Endodermal cell (in vitro differentiated cells): ENCODE data around the gene PRDM16. TPM values are rescaled to one million over a fixed set of nuclear protein-coding genes. Genes with fewer than 3 reads are reported as not detected.

Experiments used
- DNase-seq: peaks from one replicate; pipeline ENCODE4 v3.0.0-alpha.2; 2017
- H3K27ac ChIP-seq: 2 replicates; pipeline ENCODE4 v1.5.1; 2013; ENCODE audit warnings: mild to moderate bottlenecking, low read depth, low read length, moderate library complexity
- H3K27me3 ChIP-seq: 2 replicates; pipeline ENCODE4 v1.6.1; 2013; ENCODE audit warnings: mild to moderate bottlenecking, low read length, moderate library complexity; ENCODE audit not compliant: insufficient read depth, control insufficient read depth, poor library complexity, severe bottlenecking
- H3K36me3 ChIP-seq: 2 replicates; pipeline ENCODE4 v1.7.0; 2013; ENCODE audit warnings: mild to moderate bottlenecking, low read length, moderate library complexity; ENCODE audit not compliant: control insufficient read depth, insufficient read depth
- H3K4me1 ChIP-seq: one replicate; pipeline ENCODE4 v1.7.0; 2013; ENCODE audit warnings: low read length; ENCODE audit not compliant: control insufficient read depth, insufficient read depth
- H3K4me3 ChIP-seq: 2 replicates; pipeline ENCODE4 v1.5.1; 2013; ENCODE audit warnings: mild to moderate bottlenecking, low read length, moderate library complexity
- H3K9ac ChIP-seq: 2 replicates; pipeline ENCODE4 v1.6.1; 2013; ENCODE audit warnings: mild to moderate bottlenecking, low read length, moderate library complexity; ENCODE audit not compliant: poor library complexity, severe bottlenecking; ENCODE audit errors: extremely low read depth
- H3K9me3 ChIP-seq: 2 replicates; pipeline ENCODE4 v1.6.1; 2013; ENCODE audit warnings: mild to moderate bottlenecking, low read length, moderate library complexity; ENCODE audit not compliant: control insufficient read depth
- H3K27ac Mint-ChIP-seq: 2 replicates; pipeline ENCODE4 v1.8.0; 2020; ENCODE audit warnings: mixed read lengths
- H3K27me3 Mint-ChIP-seq: 2 replicates; pipeline ENCODE4 v1.8.0; 2021; ENCODE audit warnings: mild to moderate bottlenecking, mixed read lengths; ENCODE audit not compliant: insufficient read depth
- H3K36me3 Mint-ChIP-seq: 2 replicates; pipeline ENCODE4 v1.8.0; 2020; ENCODE audit warnings: low read depth, mixed read lengths
- H3K4me1 Mint-ChIP-seq: 2 replicates; pipeline ENCODE4 v1.8.0; 2020; ENCODE audit warnings: mixed read lengths
- H3K4me3 Mint-ChIP-seq: 2 replicates; pipeline ENCODE4 v1.8.0; 2020; ENCODE audit warnings: mild to moderate bottlenecking, moderate library complexity, mixed read lengths
- H3K9me3 Mint-ChIP-seq: 2 replicates; pipeline ENCODE4 v1.8.0; 2020; ENCODE audit warnings: mild to moderate bottlenecking, mixed read lengths
- CTCF ChIP-seq: fragments of 200-600 bp; sonication (generic); conservative IDR thresholded peaks from 2 replicates; pipeline ENCODE4 v1.5.0; 2021; ENCODE audit warnings: antibody characterized with exemption, mild to moderate bottlenecking
- WGBS, 2 experiments: methylation state at CpG; one replicate each; pipeline versions ENCODE4 v1.1.5 to v1.1.7; 2013; ENCODE audit warnings: missing lambda C conversion rate in 2 of 2, mixed read lengths in 1 of 2; ENCODE audit not compliant: insufficient coverage in 1 of 2, insufficient read length in 1 of 2; 5-methylcytosine and 5-hydroxymethylcytosine counted together
- total RNA-seq, 2 donors: library from RNA; stranded (reverse); fragmentation: NEBNext Ultra II Directional in 1 of 2; extraction: Animal tissue kit (Norgen Biotek cat#: 25700) in 1 of 2; gene quantifications; 2 replicates in 1 of 2; 3 replicates in 1 of 2; pipeline ENCODE4 v1.2.1, GENCODE V29; 2021

PRDM16 gene
- total RNA-seq, 2 donors from 2014 or later = 2.1 to 4.0 TPM

GRCh38 chr1:3459051-3459908, 390.3 kb downstream of the PRDM16 start:
- Mint-ChIP-seq H3K9me3 (no peaks in the 10 kb centered on the region), H3K27me3 (peaks cover 1% of the 10 kb centered on the region), H3K36me3 (peaks cover 36% of the 10 kb centered on the region), H3K4me1 (peaks cover 10% of the 10 kb centered on the region), H3K27ac (no peak overlapping the region), H3K4me3 (no peak overlapping the region)
- peaks cover 32% of the 10 kb centered on the region for H3K36me3 ChIP-seq
- no peak for TF ChIP-seq CTCF
- no peaks in the 10 kb centered on the region for H3K9me3 ChIP-seq
- no peak overlapping the region for H3K27ac ChIP-seq
- no peak overlapping the region for H3K4me3 ChIP-seq
- no peak for DNase-seq
- no peak overlapping the region for H3K9ac ChIP-seq
- 94 to 95% methylated on average over 23 to 24 of the region's 24 CpGs for WGBS, 2 experiments
- no peaks in the 10 kb centered on the region for H3K27me3 ChIP-seq
- H3K4me1 ChIP-seq = peaks cover 9% of the 10 kb centered on the region

- peaks cover 1% of the 10 kb centered on the region for H3K27me3 Mint-ChIP-seq
- Histone ChIP-seq H3K36me3 (peaks cover 32% of the 10 kb centered on the region), H3K9me3 (no peaks in the 10 kb centered on the region), H3K4me1 (peaks cover 9% of the 10 kb centered on the region), H3K27me3 (no peaks in the 10 kb centered on the region), H3K4me3 (no peak overlapping the region), H3K27ac (no peak overlapping the region), H3K9ac (no peak overlapping the region)
- H3K36me3 Mint-ChIP-seq = peaks cover 36% of the 10 kb centered on the region
- peak overlapping the region; percentile 84 for H3K27ac Mint-ChIP-seq
- H3K4me3 Mint-ChIP-seq = no peak overlapping the region
- 93 to 94% methylated on average over 21 to 23 of the region's 23 CpGs for WGBS, 2 experiments
- no peak for DNase-seq
- TF ChIP-seq CTCF = no peak
- H3K4me1 Mint-ChIP-seq = peaks cover 10% of the 10 kb centered on the region
- no peaks in the 10 kb centered on the region for H3K9me3 Mint-ChIP-seq
These were observed 391.1 kb downstream of the PRDM16 start for GRCh38 chr1:3459940-3460671.

- Mint-ChIP-seq H3K4me1 (peaks cover 6% of the 10 kb centered on the region), H3K4me3 (no peak overlapping the region), H3K36me3 (peaks cover 36% of the 10 kb centered on the region), H3K27ac (peak overlapping the region; percentile 84), H3K27me3 (peaks cover 1% of the 10 kb centered on the region), H3K9me3 (no peaks in the 10 kb centered on the region)
- H3K9ac ChIP-seq = no peak overlapping the region
- no peak overlapping the region for H3K4me3 ChIP-seq
- no peaks in the 10 kb centered on the region for H3K27me3 ChIP-seq
- H3K9me3 ChIP-seq = no peaks in the 10 kb centered on the region
- DNase-seq = no peak
- 82 to 83% methylated on average over 11 to 14 of the region's 14 CpGs for WGBS, 2 experiments
- H3K36me3 ChIP-seq = peaks cover 32% of the 10 kb centered on the region
- peaks cover 6% of the 10 kb centered on the region for H3K4me1 ChIP-seq
- no peak overlapping the region for H3K27ac ChIP-seq
- no peak for TF ChIP-seq CTCF
These were observed 391.7 kb downstream of the PRDM16 start for GRCh38 chr1:3460672-3461131.
